K562 (cell line): ENCODE measurements around the gene TRIM51.
"Not testable (repeated sequence)": the region's sequence is repeated elsewhere in the genome, so short reads cannot be mapped to it uniquely, and the experiment has no call there.

Experiments
- ETV1 ChIP-seq: fragments of 450-650 bp; conservative IDR thresholded peaks from 2 replicates; pipeline ENCODE4 v1.6.1; 2016; ENCODE audit warnings: missing genetic modification characterization, control low read depth, low read depth, missing compliant biosample characterization
- FOS ChIP-seq: IDR thresholded peaks from 3 replicates; pipeline ENCODE4 v1.6.1; 2011; ENCODE audit not compliant: insufficient read length; ENCODE audit errors: extremely low read depth
- FOXM1 ChIP-seq, 2 experiments: fragments of 450-650 bp in 1 of 2; sonication (generic) in 1 of 2; formaldehyde crosslinking in 1 of 2; IDR thresholded peaks; 2 replicates each; pipeline versions ENCODE4 v1.6.1 to v1.9.0; 2017 to 2022; ENCODE audit warnings: low read depth in 2 of 2, mild to moderate bottlenecking in 2 of 2, missing genetic modification reagents in 1 of 2, moderate library complexity in 1 of 2
- HDAC2 ChIP-seq: fragments of 450-650 bp; IDR thresholded peaks from 2 replicates; pipeline ENCODE4 v1.6.1; 2016; ENCODE audit warnings: mild to moderate bottlenecking
- HDGF ChIP-seq: fragments of 450-650 bp; IDR thresholded peaks from 2 replicates; pipeline ENCODE4 v1.6.1; 2016
- NR3C1 ChIP-seq: sonication (generic); formaldehyde crosslinking; IDR thresholded peaks from 2 replicates; pipeline ENCODE4 v1.8.1; 2022; ENCODE audit warnings: missing genetic modification reagents
- RUNX1 ChIP-seq: sonication (generic); IDR thresholded peaks from 2 replicates; pipeline ENCODE4 v1.6.1; 2016; ENCODE audit warnings: antibody characterized with exemption, low read depth
- YY1 ChIP-seq, 3 experiments: IDR thresholded peaks; 2 replicates each; pipeline ENCODE4 v1.6.1; 2011; ENCODE audit warnings: low read length in 2 of 3, mild to moderate bottlenecking in 2 of 3, moderate library complexity in 2 of 3, borderline replicate concordance in 1 of 3, control low read depth in 1 of 3, low read depth in 1 of 3; ENCODE audit not compliant: insufficient read depth in 3 of 3, insufficient replicate concordance in 2 of 3, control insufficient read depth in 1 of 3, insufficient read length in 1 of 3; ENCODE audit errors: extremely low read depth in 1 of 3
- ZBTB17 ChIP-seq: fragments of 450-650 bp; formaldehyde crosslinking; IDR thresholded peaks from 2 replicates; pipeline ENCODE4 v1.4.0; 2020; ENCODE audit warnings: mild to moderate bottlenecking
- TF ChIP-seq, protein P1 (sequence below): sonication (generic); formaldehyde crosslinking; IDR thresholded peaks from 2 replicates; pipeline ENCODE4 v1.8.0; 2023; ENCODE audit warnings: mild to moderate bottlenecking, missing genetic modification reagents
- TF ChIP-seq, protein P2 (sequence below), 3 experiments: IDR thresholded peaks in 2 of 3; conservative IDR thresholded peaks in 1 of 3; 2 replicates each; pipeline ENCODE4 v1.5.1; 2011 to 2012; ENCODE audit warnings: low read length in 3 of 3, mild to moderate bottlenecking in 3 of 3, control low read depth in 2 of 3, improper control_type of control experiment in 1 of 3, inconsistent platforms in 1 of 3, low read depth in 1 of 3, mixed read lengths in 1 of 3, moderate library complexity in 1 of 3; ENCODE audit not compliant: insufficient read depth in 2 of 3
- TF ChIP-seq, protein P3 (sequence below): sonication (generic); formaldehyde crosslinking; IDR thresholded peaks from 2 replicates; pipeline ENCODE4 v1.9.0; 2022; ENCODE audit warnings: mild to moderate bottlenecking, missing genetic modification reagents

DNA sequence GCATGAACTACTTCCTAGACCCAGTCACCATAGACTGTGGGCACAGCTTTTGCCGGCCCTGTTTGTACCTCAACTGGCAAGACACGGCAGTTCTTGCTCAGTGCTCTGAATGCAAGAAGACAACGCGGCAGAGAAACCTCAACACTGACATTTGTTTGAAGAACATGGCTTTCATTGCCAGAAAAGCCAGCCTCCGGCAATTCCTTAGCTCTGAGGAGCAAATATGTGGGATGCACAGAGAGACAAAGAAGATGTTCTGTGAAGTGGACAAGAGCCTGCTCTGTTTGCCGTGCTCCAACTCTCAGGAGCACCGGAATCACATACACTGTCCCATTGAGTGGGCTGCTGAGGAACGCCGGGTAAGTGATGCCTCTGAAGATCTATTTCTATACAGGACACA lies 2.4 kb downstream of the TRIM51 start:
- not testable (repeated sequence) for TF ChIP-seq RUNX1; HDAC2; YY1 (IDR thresholded peaks at IDR 0.05; ENCODE audit: borderline replicate concordance in 1 of 3, control insufficient read depth in 1 of 3, extremely low read depth in 1 of 3, insufficient read depth in 3 of 3, insufficient read length in 1 of 3, insufficient replicate concordance in 2 of 3, low read depth in 1 of 3, low read length in 2 of 3); ZBTB17; NR3C1; FOXM1 (IDR thresholded peaks at IDR 0.05; ENCODE audit: low read depth); FOXM1 (CRISPR knock-in tag; IDR thresholded peaks at IDR 0.05; ENCODE audit: low read depth); ETV1; FOS; HDGF
- TF ChIP-seq, protein P1, sequence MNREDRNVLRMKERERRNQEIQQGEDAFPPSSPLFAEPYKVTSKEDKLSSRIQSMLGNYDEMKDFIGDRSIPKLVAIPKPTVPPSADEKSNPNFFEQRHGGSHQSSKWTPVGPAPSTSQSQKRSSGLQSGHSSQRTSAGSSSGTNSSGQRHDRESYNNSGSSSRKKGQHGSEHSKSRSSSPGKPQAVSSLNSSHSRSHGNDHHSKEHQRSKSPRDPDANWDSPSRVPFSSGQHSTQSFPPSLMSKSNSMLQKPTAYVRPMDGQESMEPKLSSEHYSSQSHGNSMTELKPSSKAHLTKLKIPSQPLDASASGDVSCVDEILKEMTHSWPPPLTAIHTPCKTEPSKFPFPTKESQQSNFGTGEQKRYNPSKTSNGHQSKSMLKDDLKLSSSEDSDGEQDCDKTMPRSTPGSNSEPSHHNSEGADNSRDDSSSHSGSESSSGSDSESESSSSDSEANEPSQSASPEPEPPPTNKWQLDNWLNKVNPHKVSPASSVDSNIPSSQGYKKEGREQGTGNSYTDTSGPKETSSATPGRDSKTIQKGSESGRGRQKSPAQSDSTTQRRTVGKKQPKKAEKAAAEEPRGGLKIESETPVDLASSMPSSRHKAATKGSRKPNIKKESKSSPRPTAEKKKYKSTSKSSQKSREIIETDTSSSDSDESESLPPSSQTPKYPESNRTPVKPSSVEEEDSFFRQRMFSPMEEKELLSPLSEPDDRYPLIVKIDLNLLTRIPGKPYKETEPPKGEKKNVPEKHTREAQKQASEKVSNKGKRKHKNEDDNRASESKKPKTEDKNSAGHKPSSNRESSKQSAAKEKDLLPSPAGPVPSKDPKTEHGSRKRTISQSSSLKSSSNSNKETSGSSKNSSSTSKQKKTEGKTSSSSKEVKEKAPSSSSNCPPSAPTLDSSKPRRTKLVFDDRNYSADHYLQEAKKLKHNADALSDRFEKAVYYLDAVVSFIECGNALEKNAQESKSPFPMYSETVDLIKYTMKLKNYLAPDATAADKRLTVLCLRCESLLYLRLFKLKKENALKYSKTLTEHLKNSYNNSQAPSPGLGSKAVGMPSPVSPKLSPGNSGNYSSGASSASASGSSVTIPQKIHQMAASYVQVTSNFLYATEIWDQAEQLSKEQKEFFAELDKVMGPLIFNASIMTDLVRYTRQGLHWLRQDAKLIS (CRISPR knock-in tag): not testable (repeated sequence)
- TF ChIP-seq, protein P2, sequence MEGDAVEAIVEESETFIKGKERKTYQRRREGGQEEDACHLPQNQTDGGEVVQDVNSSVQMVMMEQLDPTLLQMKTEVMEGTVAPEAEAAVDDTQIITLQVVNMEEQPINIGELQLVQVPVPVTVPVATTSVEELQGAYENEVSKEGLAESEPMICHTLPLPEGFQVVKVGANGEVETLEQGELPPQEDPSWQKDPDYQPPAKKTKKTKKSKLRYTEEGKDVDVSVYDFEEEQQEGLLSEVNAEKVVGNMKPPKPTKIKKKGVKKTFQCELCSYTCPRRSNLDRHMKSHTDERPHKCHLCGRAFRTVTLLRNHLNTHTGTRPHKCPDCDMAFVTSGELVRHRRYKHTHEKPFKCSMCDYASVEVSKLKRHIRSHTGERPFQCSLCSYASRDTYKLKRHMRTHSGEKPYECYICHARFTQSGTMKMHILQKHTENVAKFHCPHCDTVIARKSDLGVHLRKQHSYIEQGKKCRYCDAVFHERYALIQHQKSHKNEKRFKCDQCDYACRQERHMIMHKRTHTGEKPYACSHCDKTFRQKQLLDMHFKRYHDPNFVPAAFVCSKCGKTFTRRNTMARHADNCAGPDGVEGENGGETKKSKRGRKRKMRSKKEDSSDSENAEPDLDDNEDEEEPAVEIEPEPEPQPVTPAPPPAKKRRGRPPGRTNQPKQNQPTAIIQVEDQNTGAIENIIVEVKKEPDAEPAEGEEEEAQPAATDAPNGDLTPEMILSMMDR (IDR thresholded peaks at IDR 0.05 in 2 of 3, conservative IDR thresholded peaks at IDR 0.05 in 1 of 3; ENCODE audit: insufficient read depth in 2 of 3, low read depth in 1 of 3, low read length in 3 of 3): not testable (repeated sequence)
- TF ChIP-seq, protein P3, sequence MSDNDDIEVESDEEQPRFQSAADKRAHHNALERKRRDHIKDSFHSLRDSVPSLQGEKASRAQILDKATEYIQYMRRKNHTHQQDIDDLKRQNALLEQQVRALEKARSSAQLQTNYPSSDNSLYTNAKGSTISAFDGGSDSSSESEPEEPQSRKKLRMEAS: not testable (repeated sequence)
